ENCODE data around the gene NELFE.

- peak; percentile 37 for TF ChIP-seq POLR2A (IDR thresholded peaks at IDR 0.05)
- TF ChIP-seq, protein P1, sequence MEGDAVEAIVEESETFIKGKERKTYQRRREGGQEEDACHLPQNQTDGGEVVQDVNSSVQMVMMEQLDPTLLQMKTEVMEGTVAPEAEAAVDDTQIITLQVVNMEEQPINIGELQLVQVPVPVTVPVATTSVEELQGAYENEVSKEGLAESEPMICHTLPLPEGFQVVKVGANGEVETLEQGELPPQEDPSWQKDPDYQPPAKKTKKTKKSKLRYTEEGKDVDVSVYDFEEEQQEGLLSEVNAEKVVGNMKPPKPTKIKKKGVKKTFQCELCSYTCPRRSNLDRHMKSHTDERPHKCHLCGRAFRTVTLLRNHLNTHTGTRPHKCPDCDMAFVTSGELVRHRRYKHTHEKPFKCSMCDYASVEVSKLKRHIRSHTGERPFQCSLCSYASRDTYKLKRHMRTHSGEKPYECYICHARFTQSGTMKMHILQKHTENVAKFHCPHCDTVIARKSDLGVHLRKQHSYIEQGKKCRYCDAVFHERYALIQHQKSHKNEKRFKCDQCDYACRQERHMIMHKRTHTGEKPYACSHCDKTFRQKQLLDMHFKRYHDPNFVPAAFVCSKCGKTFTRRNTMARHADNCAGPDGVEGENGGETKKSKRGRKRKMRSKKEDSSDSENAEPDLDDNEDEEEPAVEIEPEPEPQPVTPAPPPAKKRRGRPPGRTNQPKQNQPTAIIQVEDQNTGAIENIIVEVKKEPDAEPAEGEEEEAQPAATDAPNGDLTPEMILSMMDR (IDR thresholded peaks at IDR 0.05), result no peak
These were observed 19.2 kb upstream of the NELFE start for GRCh38 chr6:31977816-31978431.

All from right lobe of liver (tissue), 4 donors.